ENCODE data around the gene AMIGO1.
A peak's percentile ranks its signal among the peaks of the same experiment; 100 is the strongest.

AMIGO1 gene

GRCh38 chr1:109532365-109533136 is 23.0 kb upstream of the AMIGO1 start:
- peak; percentile 80 to 88 for DNase-seq (ENCODE audit: low read depth in 2 of 2)

- DNase-seq (ENCODE audit: low read depth in 2 of 2): no peak
These were observed 22.4 kb upstream of the AMIGO1 start for GRCh38 chr1:109531826-109532364.

- no peak for DNase-seq (ENCODE audit: low read depth in 2 of 2)
These were observed 21.9 kb upstream of the AMIGO1 start for GRCh38 chr1:109531380-109531779.

- DNase-seq (ENCODE audit: low read depth in 2 of 2): no peak
These were observed 21.0 kb upstream of the AMIGO1 start for GRCh38 chr1:109530457-109531087.

DNA sequence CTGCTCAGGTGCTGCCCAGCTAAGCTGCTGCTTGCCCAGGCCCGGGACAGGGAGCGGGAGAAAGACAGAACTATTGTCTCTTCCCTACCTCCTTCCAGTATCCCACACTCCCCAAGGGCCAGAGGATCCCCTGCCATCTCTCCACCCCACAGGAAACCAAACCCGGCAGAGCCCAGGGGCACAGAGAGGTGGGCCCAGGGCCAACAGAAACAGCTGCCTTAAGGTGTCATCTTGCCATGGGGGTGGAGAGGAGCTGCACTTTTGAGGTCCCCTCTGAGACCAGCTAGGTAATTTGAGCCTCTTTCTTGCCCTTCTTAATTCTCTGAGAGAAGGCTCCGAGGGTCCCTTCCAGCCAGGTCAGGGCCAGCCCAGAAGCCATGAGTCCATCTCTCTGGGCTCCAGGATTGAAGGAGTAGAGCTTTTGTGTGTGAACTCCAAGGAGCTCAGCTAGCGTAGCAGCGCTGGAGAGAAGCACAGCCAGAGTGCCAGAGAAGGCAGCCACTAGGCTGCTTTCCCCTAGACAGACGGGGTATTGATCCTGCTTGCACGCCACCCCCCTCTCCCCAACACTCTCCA is 20.4 kb upstream of the AMIGO1 start:
- no peak for DNase-seq (ENCODE audit: low read depth in 2 of 2)

GRCh38 chr1:109528712-109529111 is 19.2 kb upstream of the AMIGO1 start:
- no peak for DNase-seq (ENCODE audit: low read depth in 2 of 2)

DNA sequence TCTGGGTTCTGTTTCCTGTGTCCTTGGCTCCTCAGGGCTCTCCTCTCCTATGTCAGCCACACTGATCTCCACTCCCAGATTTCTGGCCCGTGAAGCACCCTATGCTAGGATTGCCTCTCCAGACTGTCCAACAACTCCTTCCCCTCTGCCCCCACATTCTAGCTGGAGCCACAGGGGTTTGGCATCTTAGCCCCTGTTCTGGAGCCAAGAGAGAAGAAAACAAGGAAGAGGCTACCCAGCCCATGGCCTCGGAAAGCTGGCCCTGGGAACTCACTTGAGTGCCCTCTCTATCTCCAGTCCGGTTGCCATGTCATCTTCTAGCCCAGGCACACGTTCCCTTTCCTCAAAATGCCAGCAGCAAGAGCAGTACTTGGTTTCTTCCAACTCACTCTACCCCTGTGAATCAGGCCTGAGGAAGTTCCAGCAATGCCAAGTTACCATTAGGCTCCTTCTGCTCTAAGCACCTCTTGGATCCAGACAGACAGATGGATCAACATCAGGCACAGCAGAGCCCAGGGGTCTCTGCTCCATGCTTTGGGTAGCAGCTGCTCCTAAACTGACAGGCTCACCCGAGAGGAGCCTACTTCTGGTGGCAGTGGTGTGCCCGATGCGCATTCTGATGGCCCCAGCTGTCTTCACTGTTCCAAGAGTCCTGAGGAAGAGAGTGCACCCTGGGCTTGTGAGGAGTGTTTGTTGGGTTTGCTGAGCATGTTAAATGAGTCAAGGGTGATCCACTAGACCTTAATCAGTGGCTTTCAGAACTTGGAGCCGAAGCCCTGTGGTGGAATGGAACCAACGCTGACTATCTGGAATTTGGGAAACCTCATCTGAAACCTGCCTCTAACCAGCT is 18.5 kb upstream of the AMIGO1 start:
- no peak for DNase-seq (ENCODE audit: low read depth in 2 of 2)

DNA sequence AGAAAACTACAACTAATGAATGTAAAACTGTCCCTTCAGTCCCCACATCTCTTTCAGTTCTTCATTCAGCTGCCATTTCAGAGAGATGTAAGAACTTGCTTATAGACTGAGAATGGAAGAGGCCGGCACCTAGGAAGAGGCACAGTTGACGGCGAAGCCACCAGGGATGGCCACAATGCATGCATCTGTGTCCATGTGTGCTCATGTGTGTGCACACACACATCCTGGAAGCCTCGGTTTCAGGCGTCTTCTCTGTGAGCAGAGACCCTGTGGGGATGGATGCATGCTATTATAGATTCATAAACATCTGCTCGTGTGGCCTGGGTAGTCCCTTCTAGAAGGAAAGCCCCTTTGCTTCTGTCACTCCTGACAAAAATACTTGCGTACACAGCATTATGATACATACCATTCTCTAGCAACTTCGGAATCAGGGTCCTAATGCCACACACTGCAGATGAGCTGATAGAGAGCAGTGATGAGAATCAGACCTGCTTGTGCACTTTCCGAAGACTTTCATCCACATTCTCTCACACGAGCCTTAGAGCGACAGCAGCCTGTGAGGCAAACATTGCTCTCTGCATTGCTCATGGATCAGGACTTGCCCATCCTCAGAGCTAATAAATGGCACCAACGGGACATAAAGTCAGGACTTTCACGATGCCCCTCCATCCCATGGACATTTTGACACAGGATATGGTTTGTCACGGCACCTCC is 17.7 kb upstream of the AMIGO1 start:
- DNase-seq (ENCODE audit: low read depth in 2 of 2): no peak

DNA sequence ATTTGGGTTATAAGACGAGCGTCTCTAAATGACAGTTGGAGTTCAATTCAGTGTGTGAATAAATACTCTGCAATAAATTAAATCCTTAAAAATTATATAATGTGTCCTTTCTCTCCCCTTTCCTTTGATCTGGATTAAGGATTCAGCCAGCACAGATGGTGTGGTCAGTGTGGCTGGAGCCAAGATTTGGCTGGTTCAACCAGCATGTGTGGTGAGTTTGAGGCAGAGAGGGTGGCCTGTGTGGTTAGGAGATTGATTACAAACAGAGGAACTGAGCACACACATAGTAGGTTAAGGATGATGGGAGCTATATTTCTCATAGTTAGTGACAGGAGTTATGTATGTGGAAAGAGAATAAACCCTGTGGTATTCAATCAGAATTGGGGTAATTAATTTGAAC is 14.2 kb upstream of the AMIGO1 start:
- no peak for DNase-seq (ENCODE audit: low read depth in 2 of 2)

GRCh38 chr1:109522026-109522425 is 12.5 kb upstream of the AMIGO1 start:
- DNase-seq (ENCODE audit: low read depth in 2 of 2): no peak

DNA sequence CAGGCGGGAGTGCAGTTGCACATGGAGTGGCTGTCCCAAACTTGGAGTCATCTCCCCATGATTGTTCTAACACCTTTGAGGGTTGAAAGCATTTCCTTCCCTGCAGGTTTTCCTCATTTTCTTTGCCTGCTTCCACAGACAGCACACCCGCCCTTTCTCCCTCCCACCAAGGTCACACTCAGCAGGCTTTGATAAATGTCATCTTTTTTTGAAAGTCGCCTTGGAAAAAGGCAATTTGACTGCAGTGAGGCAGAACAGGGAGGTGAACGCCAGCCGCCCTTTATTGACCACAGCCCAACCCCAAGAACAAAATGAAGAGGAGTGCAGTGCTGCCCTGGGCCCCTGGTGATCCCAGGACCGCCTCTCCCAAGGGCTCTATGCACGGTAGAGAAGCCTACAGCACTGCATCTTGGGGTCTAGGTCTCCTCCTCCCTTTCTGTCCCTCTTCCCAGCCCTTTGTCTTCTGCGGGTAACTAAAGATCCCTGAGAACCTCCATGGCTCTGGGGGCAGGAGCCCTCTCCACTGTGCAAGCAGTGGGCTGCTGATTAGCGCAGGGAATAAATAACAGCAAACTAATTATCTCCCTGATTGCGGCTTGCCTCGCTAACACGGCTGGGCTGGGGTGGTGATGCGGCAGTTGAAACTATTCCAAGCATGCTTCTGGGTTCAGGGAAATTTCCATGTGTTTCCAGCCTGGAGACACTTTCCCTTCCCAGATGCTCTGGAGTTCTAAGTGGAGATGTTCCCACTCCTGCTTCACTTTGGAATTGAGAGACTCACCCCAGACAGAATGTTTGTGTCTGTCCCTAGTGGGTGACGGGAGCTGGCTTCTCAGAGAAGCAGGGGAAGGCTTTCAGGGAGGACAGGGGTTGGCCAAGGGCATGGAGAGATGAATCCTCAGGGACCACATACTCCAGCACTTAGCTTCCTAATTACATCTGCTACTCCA is 11.8 kb upstream of the AMIGO1 start:
- DNase-seq (ENCODE audit: low read depth in 2 of 2): no peak

GRCh38 chr1:109517337-109517736 is 7.8 kb upstream of the AMIGO1 start:
- no peak for DNase-seq (ENCODE audit: low read depth in 2 of 2)

GRCh38 chr1:109516872-109517271 is 7.3 kb upstream of the AMIGO1 start:
- DNase-seq (ENCODE audit: low read depth in 2 of 2): no peak

DNA sequence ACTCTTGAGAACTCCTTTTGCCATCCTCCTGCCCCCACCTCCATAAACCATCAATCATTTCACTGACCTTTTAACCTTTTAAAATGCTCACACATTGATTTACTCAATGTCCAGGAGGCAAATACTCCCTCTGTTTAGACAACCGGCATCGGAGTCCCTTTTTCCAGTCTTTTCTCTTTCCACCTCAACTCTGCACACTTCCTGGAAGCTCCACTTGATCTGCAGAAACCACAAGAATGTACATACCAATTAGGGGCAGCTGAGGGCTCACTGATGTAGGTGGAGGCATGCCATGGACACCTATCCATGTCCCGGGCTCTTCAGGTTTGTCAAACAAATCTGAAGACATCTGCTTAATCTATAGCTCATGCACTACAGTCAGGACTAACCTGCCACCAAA is 5.3 kb upstream of the AMIGO1 start:
- DNase-seq (ENCODE audit: low read depth in 2 of 2): no peak

GRCh38 chr1:109513110-109513710 is 3.7 kb upstream of the AMIGO1 start:
- no peak for DNase-seq (ENCODE audit: low read depth in 2 of 2)

DNA sequence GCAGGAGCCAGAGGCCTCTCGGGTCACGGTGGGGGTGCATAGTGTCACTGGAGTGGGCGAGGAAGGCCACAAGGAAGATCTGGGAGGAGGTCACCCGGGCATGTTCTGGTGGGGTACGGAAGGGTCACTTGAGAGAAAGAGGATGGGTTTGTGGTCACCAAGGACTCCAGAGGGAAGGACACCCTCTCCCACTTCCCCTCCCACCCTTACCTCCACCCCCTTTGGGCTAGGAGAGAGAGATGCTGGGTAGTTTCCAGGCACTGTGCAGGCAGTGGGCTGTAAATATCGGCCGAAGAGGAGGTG is 703 bp downstream of the AMIGO1 start:
- DNase-seq (ENCODE audit: low read depth in 2 of 2): no peak

GRCh38 chr1:109508001-109508872 is 1.3 kb downstream of the AMIGO1 start:
- DNase-seq (ENCODE audit: low read depth in 2 of 2): no peak

DNA sequence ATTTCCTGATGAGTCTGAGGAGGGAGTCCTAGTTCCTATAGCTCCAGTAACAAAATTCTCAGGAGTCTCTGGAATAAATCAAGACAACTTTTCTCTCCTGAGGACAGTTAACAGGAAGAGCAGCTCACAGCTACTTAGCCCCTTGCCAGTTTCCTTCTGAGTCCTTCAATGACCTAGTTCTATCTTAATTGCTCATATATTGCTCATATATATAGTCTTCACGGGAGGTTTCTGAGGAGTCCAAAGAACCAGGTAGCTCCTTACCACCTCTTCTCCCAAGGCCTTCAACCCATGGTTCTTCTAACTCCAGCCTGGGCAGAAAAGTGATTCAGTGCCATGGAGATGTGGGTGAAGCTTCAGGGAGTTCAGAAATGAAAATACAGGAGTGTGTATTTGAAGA is 4.6 kb downstream of the AMIGO1 start:
- no peak for DNase-seq (ENCODE audit: low read depth in 2 of 2)

- no peak for DNase-seq (ENCODE audit: low read depth in 2 of 2)
These were observed 5.6 kb downstream of the AMIGO1 start for GRCh38 chr1:109503935-109504334.
